Type B pancreatic cell (in vitro differentiated cells): ENCODE results near the gene C4orf50. TPM values are rescaled to one million over a fixed set of nuclear protein-coding genes. Genes with fewer than 3 reads are reported as not detected.
"Not testable (repeated sequence)": the region's sequence is repeated elsewhere in the genome, so short reads cannot be mapped to it uniquely, and the experiment has no call there.

Source experiments
- DNase-seq: peaks from one replicate; pipeline ENCODE4 v3.0.0; 2021; ENCODE audit warnings: mixed read lengths; ENCODE audit not compliant: unreplicated experiment; ENCODE audit errors: extremely low spot score
- H3K27ac Mint-ChIP-seq: 2 replicates; pipeline ENCODE4 v1.8.0; 2021; ENCODE audit warnings: mild to moderate bottlenecking, mixed read lengths
- H3K27me3 Mint-ChIP-seq: 2 replicates; pipeline ENCODE4 v1.8.0; 2021; ENCODE audit warnings: mixed read lengths
- H3K36me3 Mint-ChIP-seq: 2 replicates; pipeline ENCODE4 v1.8.0; 2021; ENCODE audit warnings: mixed read lengths
- H3K4me1 Mint-ChIP-seq: one replicate; pipeline ENCODE4 v1.8.0; 2021; ENCODE audit warnings: mixed read lengths; ENCODE audit not compliant: unreplicated experiment
- H3K4me3 Mint-ChIP-seq: 2 replicates; pipeline ENCODE4 v1.8.0; 2021; ENCODE audit warnings: mild to moderate bottlenecking, mixed read lengths
- H3K9me3 Mint-ChIP-seq: 2 replicates; pipeline ENCODE4 v1.8.0; 2021; ENCODE audit warnings: mixed read lengths
- total RNA-seq: library from RNA; stranded (reverse); gene quantifications from 2 replicates; pipeline ENCODE4 v1.2.1, GENCODE V29; 2021; ENCODE audit warnings: low replicate concordance
- TF ChIP-seq, protein P1 (sequence below): fragments of 200-600 bp; sonication (generic); conservative IDR thresholded peaks from 2 replicates; pipeline ENCODE4 v1.5.0; 2021; ENCODE audit warnings: antibody characterized with exemption, mild to moderate bottlenecking

Gene C4orf50
- total RNA-seq, 1 donor from 2014 or later = 0.19 TPM

GRCh38 chr4:5955856-5956255, 62.4 kb downstream of the C4orf50 start:
- Mint-ChIP-seq H3K9me3 (no peaks in the 10 kb centered on the region), H3K36me3 (no peaks in the 10 kb centered on the region), H3K27ac (no peak overlapping the region), H3K4me1 (no peaks in the 10 kb centered on the region), H3K27me3 (peaks cover 38% of the 10 kb centered on the region), H3K4me3 (no peak overlapping the region)
- TF ChIP-seq, protein P1, sequence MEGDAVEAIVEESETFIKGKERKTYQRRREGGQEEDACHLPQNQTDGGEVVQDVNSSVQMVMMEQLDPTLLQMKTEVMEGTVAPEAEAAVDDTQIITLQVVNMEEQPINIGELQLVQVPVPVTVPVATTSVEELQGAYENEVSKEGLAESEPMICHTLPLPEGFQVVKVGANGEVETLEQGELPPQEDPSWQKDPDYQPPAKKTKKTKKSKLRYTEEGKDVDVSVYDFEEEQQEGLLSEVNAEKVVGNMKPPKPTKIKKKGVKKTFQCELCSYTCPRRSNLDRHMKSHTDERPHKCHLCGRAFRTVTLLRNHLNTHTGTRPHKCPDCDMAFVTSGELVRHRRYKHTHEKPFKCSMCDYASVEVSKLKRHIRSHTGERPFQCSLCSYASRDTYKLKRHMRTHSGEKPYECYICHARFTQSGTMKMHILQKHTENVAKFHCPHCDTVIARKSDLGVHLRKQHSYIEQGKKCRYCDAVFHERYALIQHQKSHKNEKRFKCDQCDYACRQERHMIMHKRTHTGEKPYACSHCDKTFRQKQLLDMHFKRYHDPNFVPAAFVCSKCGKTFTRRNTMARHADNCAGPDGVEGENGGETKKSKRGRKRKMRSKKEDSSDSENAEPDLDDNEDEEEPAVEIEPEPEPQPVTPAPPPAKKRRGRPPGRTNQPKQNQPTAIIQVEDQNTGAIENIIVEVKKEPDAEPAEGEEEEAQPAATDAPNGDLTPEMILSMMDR = no peak
- DNase-seq = no peak

DNA sequence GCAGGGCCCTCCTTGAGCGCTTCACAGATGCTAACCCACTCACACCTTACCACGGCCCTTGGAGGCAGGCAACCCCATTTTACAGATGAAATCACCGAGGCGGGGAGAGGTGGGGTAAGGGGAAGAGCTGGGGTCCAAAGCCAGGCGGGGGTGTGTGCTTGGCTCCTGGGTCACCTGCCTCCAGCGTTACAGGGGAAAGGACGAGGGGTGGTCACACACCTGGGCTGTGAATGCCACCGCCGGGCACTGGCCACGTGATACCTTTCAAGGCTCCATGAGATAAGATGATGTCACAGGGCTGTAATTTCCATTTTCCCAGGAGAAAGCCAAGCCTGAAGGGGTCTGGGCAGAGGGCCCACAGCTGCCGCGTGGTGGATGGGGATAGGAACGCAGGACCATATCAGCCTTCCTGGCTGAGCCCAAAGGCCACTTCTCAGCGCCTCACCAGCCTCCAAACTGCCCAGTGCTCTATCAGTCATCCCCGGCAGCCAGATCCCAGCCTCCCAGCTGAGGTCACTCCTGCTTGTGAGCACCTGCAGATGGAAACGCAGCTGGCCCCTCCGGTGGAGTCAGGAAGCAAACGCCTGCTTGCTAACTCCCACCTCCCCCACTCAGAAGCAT, 62.9 kb downstream of the C4orf50 start:
- H3K9me3 Mint-ChIP-seq = no peaks in the 10 kb centered on the region
- no peak overlapping the region for H3K27ac Mint-ChIP-seq
- no peaks in the 10 kb centered on the region for H3K4me1 Mint-ChIP-seq
- H3K36me3 Mint-ChIP-seq = no peaks in the 10 kb centered on the region
- no peak for DNase-seq
- TF ChIP-seq, protein P1 = no peak
- H3K27me3 Mint-ChIP-seq = peaks cover 41% of the 10 kb centered on the region
- H3K4me3 Mint-ChIP-seq = no peak overlapping the region

- Mint-ChIP-seq H3K4me1 (no peaks in the 10 kb centered on the region), H3K27me3 (peaks cover 37% of the 10 kb centered on the region), H3K27ac (no peak overlapping the region), H3K36me3 (no peaks in the 10 kb centered on the region), H3K9me3 (no peaks in the 10 kb centered on the region), H3K4me3 (no peak overlapping the region)
- TF ChIP-seq, protein P1 = no peak
- DNase-seq = no peak
These were observed 64.0 kb downstream of the C4orf50 start for GRCh38 chr4:5954056-5954760.

DNA sequence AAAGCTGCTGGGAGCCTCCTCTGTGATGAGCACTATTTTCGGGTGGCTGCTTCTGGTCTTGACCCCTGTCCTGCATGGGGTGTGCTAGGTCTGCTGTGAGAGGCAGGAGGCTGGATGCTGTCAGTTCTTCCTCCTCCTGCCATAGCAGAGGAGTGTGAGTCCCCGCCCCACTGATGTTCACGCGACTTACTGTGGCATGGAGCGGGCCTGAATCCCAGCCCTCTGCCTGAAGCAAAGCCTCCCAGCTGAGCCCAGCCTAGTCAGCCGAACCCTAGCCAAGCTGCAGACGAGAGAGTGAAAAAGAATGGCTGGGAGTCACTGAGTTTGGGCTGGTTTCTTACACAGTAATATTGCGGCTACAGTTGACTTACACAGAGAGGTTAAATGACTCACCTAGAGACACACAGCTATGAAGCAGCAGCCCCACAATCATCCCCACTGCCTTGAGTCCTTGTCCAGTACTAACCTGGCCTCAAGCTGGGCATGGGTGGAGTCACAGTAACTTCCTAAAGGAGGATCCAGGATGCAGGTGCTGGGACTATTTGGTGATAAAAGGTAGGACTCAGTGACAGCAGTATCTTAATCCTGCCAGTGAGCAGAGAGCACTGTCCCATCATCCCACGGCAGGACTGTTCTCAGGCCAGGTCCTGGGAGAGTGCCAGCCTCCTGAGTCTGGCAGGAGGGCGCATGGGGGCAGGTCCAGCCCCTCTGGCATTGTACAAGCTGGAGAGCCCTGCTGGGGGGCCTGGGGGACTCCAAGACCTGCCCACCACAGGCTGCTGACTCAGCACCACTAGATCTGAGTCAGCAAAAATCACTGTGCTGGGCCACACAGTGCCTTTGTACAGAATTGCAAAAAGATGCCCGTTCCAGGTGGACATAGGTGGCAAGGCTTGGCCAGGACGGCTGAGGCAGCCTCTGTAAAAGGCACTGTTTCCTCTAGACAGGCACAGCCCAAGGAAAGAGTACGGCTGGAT, 65.0 kb downstream of the C4orf50 start:
- no peaks in the 10 kb centered on the region for H3K4me1 Mint-ChIP-seq
- H3K9me3 Mint-ChIP-seq = no peaks in the 10 kb centered on the region
- no peak overlapping the region for H3K4me3 Mint-ChIP-seq
- no peak overlapping the region for H3K27ac Mint-ChIP-seq
- peaks cover 32% of the 10 kb centered on the region for H3K27me3 Mint-ChIP-seq
- TF ChIP-seq, protein P1 = no peak
- no peaks in the 10 kb centered on the region for H3K36me3 Mint-ChIP-seq
- DNase-seq = no peak

- H3K36me3 Mint-ChIP-seq = no peaks in the 10 kb centered on the region
- no peak overlapping the region for H3K4me3 Mint-ChIP-seq
- H3K27ac Mint-ChIP-seq = no peak overlapping the region
- no peaks in the 10 kb centered on the region for H3K9me3 Mint-ChIP-seq
- peaks cover 32% of the 10 kb centered on the region for H3K27me3 Mint-ChIP-seq
- no peaks in the 10 kb centered on the region for H3K4me1 Mint-ChIP-seq
- TF ChIP-seq, protein P1 = no peak
- no peak for DNase-seq
These were observed 65.8 kb downstream of the C4orf50 start for GRCh38 chr4:5952286-5952974.

- H3K36me3 Mint-ChIP-seq, DNase-seq, H3K9me3 Mint-ChIP-seq, H3K4me1 Mint-ChIP-seq, H3K4me3 Mint-ChIP-seq, H3K27ac Mint-ChIP-seq: not testable (repeated sequence)
- H3K27me3 Mint-ChIP-seq = peaks cover 34% of the 10 kb centered on the region
These were observed 71.6 kb downstream of the C4orf50 start for GRCh38 chr4:5946653-5947052.
